ENCODE results near the gene CEL.
"Not testable (repeated sequence)": the region's sequence is repeated elsewhere in the genome, so short reads cannot be mapped to it uniquely, and the experiment has no call there.

The CEL gene

DNA sequence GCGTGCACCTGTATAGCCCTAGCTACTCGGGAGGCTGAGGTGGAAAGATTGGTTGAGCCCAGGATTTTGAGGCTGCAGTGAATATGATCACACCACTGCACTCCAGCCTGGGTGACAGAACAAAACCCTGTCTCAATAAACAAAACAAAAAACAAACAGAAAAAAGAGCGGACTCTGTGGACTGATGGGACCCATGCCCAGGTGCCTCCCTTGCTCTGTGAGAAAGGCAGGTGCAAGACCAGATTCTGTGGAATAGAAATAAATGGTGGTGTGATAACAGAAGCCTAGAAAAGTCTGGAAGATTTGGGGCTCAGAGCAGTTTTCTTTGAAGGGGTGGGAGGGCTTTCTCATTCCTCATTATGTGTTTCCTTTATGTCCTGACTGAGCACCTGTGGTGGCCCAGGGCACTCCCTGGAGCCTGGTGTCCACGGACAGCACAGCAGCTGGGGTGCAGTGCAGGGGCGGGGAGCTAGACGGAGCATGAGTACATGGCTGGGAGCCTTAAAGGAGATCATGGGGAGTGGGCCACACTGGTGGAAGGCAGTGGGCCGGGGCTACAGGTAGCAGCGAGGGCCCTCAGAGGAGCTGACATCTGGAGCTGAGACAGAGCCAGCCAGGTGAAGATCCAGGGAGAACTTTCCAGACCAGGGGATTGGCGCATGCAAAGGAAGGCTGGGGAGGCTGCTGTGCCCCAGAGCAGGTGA is 15.4 kb upstream of the CEL start:
- no peak for DNase-seq (ENCODE audit: low read depth in 2 of 2, low spot score in 1 of 2)

DNA sequence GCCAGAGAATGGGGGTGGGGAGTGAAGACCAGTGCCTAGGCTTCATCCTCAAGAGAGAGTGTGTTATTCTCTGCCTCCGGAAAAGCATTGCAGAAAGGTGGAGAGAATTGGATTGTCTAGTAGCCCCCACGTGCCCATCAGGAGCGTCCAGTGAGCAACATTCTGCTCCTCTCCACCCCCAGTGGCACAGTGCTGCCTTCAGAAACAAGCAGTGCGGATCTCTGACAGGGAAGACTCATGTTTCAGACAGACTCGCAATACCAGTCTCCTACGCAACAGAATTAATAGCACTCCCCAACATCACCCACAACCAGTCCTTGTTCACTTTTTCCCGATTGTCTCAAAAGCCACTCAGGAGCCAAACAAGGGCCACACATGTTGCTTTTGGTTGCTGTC is 14.9 kb upstream of the CEL start:
- no peak for DNase-seq (ENCODE audit: low read depth in 2 of 2, low spot score in 1 of 2)

DNA sequence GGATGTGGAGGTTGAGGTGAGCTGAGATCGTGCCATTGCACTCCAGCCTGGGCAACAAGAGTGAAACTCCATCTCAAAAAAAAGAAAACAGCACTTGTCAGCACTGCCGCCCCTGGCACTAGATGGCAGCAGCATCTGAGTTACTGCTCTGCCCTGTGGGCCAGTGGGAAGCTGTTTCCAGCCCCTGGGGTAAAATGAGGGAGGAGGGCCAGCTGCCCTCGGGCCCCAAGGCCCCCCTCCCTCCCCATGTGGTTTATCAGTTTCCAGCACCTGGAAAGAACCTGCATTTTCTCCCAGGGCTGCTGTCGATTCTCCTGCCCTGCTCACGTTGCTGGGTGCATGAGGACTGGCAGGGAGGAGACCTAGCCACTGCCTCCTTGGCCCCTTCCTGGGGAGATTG is 13.2 kb upstream of the CEL start:
- no peak for DNase-seq (ENCODE audit: low read depth in 2 of 2, low spot score in 1 of 2)

DNA sequence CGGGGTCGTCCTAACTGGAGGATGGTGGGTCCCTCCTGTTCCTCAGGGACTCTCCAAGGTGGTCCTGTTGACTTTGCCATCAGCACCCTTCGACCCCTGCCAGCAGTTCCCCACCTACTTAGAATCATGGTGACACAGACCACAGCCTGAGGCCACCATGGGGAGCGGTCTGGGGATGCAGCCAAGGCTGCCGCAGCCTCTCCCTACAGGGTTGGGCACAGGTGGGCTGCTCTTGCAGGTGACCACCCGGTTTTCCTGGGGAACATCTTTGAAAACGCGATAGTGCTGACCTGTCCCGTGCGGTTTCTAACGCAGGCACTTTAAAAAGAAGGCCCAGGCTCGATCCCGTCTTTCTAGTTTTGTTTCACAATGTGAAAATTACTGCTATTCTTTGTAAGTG is 12.7 kb upstream of the CEL start:
- DNase-seq (ENCODE audit: low read depth in 2 of 2, low spot score in 1 of 2), result no peak

DNA sequence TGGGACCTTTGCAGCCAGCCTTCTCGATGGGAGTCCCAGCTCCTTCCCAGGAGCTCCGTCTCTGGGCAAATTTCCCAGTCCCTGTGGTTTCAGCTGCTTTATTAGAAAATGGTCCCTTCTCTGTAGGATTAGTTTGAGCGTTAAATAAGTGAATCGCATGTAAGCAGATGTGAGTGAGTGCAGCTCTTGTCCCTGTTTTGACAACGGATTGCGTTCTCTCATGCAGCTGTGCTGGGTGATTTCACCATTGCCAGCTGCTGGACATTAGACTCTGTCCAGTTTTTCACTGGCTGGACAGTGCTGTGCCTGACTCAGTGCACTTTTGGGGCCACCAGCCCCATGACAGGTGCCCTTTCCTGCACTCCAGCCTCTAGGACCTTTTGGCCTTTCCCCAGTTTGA is 11.6 kb upstream of the CEL start:
- no peak for DNase-seq (ENCODE audit: low read depth in 2 of 2, low spot score in 1 of 2)

DNA sequence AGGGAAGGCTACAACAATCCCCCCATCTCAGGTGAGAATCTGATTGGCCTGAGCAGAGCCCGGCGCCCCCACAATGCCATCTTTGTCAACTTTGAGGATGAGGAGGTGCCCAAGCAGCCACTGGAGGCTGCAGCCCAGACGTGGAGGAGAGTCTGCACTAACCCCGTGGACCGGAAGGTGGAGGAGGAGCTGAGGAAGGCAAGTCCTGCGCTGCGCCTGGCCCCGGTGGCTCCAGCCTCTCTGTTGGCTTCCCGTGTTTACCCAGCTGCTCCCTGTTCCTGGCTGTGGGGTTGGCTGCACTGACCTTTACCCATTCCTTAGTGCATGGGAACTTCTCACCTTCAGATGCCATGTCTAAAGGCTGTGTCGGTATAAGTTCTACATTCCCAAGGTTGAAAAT is 11.0 kb upstream of the CEL start:
- DNase-seq (ENCODE audit: low read depth in 2 of 2, low spot score in 1 of 2), result no peak

DNA sequence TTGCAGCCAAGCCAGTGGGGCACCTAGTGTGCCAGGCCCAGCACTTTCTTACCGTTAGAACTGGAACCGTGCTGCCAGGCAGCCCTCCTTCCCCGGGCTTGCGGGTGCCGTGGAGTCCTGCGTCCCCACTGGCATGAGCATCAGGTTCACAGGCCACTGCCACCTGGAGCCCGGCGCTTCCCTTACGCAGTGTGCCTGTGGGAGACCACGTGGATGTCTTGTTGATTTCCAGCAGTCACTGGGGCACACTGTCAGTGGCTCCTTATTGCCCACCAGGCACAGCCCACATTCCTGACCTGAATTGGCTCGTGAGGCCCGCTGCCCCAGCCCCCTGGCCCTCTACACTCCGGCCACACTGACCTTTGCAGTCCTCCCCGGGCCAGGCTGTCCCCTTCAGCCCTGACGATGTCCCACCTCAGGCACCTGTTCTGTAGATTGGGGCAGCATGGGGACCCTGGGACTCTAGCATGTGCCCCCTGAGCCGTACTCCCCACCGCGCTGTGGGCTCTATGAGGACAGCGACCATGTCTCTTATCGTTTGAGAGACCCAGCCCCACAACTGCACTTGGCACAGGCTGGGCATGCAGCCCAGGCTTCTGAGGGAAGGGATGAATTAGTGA is 10.4 kb upstream of the CEL start:
- no peak for DNase-seq (ENCODE audit: low read depth in 2 of 2, low spot score in 1 of 2)

DNA sequence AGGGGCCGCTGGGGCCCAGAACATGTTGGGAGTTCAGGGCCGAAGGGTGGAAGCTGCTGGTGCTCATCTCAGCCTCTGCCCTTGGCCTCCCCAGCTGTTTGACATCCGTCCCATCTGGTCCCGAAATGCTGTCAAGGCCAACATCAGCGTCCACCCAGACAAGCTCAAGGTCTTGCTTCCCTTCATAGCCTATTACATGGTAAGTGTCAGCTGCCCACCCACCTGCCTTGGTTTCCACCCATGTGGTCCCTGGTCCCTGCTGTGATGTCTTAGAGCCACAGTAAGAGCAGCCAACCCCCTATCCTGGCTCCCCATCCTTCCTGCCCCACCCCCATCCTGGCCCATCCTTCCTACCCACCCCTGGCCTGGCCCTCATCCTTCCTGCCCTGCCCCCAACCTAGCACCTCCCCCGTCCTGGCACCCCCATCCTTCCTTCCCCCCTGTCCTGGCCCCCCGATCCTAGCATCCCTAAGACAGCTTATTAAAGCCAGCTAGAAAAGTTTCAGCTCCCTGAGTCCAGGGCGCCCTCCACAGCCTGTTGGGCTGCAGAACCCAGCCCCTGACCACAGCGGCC is 9.7 kb upstream of the CEL start:
- DNase-seq (ENCODE audit: low read depth in 2 of 2, low spot score in 1 of 2), result no peak

DNA sequence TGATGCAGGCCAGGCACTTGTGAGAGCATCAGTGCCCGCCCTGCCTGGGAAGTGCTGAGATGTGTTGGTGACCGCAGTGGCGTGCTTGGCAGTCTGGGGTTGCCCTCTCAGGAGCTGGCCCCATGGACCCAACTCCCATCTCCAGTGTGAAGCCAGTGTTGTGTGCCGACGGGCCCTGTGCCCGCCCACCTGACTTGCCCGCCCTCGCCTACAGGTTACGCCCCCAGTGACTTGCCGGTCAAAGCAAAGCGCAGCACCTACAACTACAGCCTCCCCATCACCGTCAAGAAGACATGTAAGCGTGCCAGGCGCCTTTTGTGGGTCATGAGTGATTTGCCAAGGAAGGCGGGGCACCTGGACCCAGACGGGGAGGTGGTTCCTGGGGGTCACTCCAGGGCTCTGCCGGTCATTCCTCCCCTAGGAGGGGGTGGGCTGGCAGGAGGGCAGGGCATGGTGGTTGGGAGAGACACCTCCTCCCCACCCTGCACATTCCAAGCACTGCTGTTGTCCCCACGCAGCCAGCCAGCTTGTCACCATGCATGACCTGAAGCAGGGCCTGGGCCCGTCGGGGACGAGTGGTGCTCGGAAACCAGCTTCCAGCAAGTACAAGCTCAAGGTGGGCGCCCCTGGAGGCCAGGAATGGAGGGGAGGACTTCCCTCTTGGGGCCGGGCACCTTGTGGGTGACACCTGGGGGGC is 7.4 kb upstream of the CEL start:
- no peak for DNase-seq (ENCODE audit: low read depth in 2 of 2, low spot score in 1 of 2)

DNA sequence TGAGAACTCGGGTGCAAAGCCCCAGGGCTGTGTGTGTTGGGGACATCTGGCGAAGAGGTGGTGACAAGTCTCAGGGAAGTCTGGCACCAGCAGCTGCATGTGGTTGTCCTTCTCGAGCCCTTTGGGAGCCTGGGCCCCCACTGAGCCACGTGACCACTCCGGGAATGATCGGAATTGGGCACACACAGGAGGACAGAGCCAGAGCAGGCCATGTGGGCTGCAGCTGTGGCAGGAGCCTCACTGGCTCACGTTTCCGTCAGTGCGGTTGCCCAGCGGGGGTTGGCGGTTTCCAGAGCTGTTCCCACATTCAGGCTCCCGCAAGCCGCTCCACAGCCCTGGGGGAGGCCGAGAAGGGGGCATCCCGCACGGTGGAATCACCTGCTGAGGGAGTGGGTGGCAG is 6.8 kb upstream of the CEL start:
- no peak for DNase-seq (ENCODE audit: low read depth in 2 of 2, low spot score in 1 of 2)

DNA sequence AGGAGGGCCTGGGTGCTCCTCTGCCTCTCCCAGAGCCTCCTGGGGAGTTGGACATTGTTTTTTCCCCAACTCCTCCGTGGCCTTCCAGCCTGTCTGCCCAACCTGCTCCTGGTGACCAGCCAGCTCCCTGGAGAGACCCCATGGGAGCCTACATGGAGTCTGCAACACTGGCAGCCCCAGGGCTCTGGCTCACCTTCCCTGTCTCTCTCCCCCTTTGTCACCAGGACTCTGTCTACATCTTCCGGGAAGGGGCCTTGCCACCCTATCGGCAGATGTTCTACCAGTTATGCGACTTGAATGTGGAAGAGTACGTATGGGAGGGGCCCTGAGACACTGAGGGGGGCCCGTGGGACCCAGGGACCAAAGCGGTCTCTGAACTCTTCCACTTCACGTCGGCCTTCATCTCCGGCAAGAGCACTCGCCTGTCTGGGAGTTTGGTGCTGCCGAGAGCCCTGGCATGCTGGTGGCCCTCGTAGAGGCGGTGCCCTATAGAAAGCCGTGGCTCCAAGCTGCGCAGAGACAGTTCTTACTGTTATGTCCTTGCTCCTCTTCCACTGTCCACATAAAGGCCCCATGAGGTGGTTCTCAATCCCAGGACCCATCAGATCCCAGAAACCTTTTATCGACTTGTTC is 5.9 kb upstream of the CEL start:
- DNase-seq (ENCODE audit: low read depth in 2 of 2, low spot score in 1 of 2), result no peak

DNA sequence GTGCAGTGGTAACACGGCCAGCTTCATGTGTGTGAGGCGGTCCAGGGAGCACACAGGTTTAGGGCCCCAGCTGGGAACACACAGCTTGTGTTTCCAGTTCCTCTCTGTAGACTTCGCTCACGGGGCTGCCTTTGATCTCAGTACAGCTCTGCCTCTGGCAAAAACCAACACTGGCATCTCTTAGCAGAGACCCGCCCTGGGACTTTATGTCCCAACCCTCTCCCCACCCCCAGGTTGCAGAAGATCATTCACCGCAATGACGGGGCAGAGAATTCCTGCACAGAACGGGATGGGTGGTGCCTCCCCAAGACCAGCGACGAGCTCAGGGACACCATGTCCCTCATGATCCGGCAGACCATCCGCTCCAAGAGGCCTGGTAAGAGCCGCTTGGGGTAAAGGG is 5.2 kb upstream of the CEL start:
- DNase-seq (ENCODE audit: low read depth in 2 of 2, low spot score in 1 of 2), result no peak

DNA sequence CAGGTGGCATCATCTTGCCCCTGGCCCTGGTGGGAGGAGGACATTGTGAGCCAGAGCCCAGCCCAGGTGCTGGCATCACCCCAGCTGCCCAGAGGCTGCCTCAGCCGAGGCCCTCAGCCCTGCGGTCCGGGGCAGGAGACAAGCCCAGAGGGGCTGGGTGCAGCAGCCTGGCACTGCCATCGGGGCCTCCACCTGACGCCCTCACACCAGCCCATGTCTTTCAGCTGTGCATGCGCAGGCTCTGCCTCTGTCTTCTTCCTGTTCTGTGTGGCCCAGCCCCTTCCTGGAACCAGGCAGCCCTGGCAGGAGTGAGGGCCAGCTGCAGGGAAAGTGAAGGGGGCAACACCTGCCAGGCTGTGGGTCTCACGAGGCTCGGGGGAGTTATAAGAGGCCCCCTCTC is 4.8 kb upstream of the CEL start:
- DNase-seq (ENCODE audit: low read depth in 2 of 2, low spot score in 1 of 2), result no peak

DNA sequence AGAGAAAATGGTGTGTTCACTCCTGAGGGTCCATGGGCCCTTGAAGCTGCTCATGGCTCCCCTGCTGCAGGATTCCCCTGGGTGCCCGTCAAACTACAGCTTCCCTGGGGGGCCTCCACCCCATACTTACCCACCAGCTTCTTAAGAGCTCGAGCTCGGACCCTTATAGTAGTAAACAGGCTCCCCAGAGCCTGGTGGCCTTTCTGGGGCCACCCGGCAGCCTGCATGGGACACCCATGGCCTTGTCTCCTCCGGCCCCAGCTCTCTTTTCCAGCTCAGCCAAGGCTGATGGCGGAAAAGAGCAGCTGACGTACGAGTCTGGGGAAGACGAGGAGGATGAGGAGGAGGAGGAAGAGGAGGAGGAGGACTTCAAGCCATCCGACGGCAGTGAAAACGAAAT is 4.2 kb upstream of the CEL start:
- no peak for DNase-seq (ENCODE audit: low read depth in 2 of 2, low spot score in 1 of 2)

DNA sequence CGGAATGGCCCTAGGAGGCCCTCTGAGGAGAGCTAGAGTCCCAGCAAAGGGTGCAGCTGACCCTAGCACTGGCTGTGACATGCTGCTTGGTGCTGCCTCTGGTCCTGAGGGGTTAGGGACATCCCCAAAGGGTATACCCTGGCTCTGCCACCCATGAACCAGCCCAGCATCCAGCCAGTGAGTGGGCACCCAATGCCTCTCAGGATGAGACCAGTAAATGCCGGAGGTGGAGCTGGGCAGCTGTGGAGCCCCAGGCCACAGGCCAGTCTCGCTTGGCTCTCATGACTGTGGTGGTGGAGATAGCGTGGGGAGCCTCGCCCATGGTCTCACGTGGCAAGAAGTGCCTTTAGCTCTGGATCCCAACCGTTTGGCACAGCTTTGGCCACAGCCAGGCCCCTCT is 3.7 kb upstream of the CEL start:
- DNase-seq (ENCODE audit: low read depth in 2 of 2, low spot score in 1 of 2), result no peak

DNA sequence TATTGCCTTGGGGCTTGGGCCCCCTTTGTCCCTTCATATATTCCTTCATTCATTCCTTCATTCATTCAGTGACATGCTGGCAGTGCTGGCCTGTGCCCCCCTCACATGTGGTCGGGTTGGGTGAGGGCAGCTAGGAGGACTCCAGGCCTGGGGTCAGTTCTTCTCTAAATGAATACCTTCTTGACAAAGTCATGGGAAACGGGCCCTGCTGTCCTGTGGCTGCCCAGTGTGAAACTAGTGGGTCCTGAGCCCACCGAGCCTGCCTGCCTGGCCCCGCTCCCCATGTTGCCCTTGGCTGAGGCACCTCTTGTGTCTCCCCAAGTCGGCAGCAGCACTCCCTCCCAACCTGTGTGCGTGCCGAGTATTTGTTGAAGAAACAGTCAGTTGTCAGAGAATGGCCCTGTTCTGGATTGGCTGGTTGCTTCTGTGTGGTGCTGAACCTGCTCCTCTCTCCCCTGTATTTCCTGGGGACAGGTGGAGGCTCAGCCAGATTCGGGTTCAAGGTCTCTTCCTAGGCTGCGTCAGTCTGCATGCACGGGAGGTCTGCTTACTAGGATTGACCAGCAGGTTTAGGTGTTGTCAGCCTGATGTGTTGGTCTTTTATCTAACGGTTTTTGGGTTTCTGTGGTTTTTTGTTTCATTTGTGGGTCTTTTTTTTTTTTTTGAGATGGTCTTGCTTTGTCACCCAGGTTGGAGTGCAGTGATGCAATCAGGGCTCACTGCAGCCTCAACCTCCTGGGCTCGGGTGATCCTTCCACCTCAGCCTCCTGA is 3.0 kb upstream of the CEL start:
- DNase-seq (ENCODE audit: low read depth in 2 of 2, low spot score in 1 of 2), result no peak

DNA sequence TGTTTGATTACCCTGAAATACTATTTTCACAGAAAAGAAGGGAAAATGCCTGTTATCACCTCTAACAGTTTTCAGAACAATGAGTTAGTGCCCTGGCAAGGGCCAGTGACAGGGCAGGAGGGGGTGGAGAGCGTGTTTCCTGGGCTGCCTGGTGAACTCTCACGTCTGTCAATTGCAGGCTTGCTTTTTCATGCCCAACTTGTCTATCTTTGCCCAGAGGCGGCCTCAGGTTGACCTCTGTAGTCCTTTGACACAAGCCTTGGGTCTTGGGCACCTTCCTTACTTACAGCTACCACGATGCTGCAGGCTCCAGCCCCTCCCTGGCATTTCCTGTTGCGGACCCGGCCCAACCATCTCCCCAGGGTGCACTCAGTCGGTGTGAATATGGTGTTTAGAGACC is 2.2 kb upstream of the CEL start:
- DNase-seq (ENCODE audit: low read depth in 2 of 2, low spot score in 1 of 2), result no peak

DNA sequence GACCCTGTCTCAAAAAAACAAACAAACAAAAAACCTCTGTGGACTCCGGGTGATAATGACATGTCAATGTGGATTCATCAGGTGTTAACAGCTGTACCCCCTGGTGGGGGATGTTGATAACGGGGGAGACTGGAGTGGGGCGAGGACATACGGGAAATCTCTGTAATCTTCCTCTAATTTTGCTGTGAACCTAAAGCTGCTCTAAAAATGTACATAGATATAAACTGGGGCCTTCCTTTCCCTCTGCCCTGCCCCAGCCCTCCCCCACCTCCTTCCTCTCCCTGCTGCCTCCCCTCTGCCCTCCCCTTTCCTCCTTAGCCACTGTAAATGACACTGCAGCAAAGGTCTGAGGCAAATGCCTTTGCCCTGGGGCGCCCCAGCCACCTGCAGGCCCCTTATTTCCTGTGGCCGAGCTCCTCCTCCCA is 1.4 kb upstream of the CEL start:
- no peak for DNase-seq (ENCODE audit: low read depth in 2 of 2, low spot score in 1 of 2)

DNA sequence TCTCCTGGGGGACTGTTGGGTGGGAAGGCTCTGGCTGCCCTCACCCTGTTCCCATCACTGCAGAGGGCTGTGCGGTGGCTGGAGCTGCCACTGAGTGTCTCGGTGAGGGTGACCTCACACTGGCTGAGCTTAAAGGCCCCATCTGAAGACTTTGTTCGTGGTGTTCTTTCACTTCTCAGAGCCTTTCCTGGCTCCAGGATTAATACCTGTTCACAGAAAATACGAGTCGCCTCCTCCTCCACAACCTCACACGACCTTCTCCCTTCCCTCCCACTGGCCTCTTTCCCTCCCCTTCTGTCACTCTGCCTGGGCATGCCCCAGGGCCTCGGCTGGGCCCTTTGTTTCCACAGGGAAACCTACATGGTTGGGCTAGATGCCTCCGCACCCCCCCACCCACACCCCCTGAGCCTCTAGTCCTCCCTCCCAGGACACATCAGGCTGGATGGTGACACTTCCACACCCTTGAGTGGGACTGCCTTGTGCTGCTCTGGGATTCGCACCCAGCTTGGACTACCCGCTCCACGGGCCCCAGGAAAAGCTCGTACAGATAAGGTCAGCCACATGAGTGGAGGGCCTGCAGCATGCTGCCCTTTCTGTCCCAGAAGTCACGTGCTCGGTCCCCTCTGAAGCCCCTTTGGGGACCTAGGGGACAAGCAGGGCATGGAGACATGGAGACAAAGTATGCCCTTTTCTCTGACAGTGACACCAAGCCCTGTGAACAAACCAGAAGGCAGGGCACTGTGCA is 590 bp upstream of the CEL start:
- not testable (repeated sequence) for DNase-seq (ENCODE audit: low read depth in 2 of 2, low spot score in 1 of 2)

DNA sequence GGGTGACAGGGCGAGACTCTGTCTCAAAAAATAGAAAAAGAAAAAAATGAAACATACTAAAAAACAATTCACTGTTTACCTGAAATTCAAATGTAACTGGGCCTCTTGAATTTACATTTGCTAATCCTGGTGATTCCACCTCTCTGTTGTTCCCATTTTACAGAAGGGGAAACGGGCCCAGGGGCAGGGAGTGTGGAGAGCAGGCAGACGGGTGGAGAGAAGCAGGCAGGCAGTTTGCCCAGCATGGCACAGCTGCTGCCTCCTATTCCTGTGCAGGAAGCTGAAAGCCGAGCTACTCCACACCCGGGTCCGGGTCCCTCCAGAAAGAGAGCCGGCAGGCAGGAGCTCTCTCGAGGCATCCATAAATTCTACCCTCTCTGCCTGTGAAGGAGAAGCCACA is 788 bp downstream of the CEL start:
- DNase-seq (ENCODE audit: low read depth in 2 of 2, low spot score in 1 of 2), result not testable (repeated sequence)

DNA sequence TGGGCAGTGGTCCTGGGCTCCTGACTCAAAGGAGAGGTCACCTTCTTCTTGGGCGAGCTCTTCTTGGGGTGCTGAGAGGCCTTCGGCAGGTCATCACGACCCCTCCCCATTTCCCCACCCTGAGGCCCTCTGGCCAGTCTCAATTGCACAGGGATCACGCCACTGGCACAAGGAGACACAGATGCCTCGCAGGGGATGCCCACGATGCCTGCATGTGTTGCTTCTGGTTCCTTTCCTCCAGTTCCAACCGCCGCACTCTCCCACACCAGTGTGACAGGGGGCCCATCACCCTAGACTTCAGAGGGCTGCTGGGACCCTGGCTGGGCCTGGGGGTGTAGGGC is 1.3 kb downstream of the CEL start:
- no peak for DNase-seq (ENCODE audit: low read depth in 2 of 2, low spot score in 1 of 2)

All from stimulated activated CD8-positive, alpha-beta memory T cell treated with anti-CD3 and anti-CD28 coated beads, Interleukin-4, amount 100 ng/mL, for 1 hour (primary cell).